Lower leg skin (tissue), 3 donors: ENCODE data around the gene CEP250.

Experiments used
- POLR2A ChIP-seq, 2 donors: fragments of 450-650 bp; IDR thresholded peaks; one replicate each; pipeline ENCODE4 v1.6.1; 2016 to 2017; ENCODE audit warnings: antibody characterized with exemption in 2 of 2, mild to moderate bottlenecking in 1 of 2, moderate library complexity in 1 of 2
- TF ChIP-seq, protein P1 (sequence below), 3 donors: fragments of 450-650 bp; IDR thresholded peaks; one replicate each; pipeline ENCODE4 v1.5.1; 2016; ENCODE audit warnings: antibody characterized with exemption in 3 of 3, mild to moderate bottlenecking in 3 of 3, moderate library complexity in 2 of 3

GRCh38 chr20:35479798-35480197, 24.4 kb downstream of the CEP250 start:
- TF ChIP-seq, protein P1, sequence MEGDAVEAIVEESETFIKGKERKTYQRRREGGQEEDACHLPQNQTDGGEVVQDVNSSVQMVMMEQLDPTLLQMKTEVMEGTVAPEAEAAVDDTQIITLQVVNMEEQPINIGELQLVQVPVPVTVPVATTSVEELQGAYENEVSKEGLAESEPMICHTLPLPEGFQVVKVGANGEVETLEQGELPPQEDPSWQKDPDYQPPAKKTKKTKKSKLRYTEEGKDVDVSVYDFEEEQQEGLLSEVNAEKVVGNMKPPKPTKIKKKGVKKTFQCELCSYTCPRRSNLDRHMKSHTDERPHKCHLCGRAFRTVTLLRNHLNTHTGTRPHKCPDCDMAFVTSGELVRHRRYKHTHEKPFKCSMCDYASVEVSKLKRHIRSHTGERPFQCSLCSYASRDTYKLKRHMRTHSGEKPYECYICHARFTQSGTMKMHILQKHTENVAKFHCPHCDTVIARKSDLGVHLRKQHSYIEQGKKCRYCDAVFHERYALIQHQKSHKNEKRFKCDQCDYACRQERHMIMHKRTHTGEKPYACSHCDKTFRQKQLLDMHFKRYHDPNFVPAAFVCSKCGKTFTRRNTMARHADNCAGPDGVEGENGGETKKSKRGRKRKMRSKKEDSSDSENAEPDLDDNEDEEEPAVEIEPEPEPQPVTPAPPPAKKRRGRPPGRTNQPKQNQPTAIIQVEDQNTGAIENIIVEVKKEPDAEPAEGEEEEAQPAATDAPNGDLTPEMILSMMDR (IDR thresholded peaks at IDR 0.05) = no peak
- no peak for TF ChIP-seq POLR2A (IDR thresholded peaks at IDR 0.05)
